ENCODE results near the gene GNA12. TPM values are rescaled to one million over a fixed set of nuclear protein-coding genes. Genes with fewer than 3 reads are reported as not detected.

Gene GNA12
- total and polyA plus RNA-seq, 9 of the 15 experiments (the other 6 are each of a cell fraction or from before 2014, with no cell fraction given), result 0.65 to 32.7 (median 9.6) TPM

- TF ChIP-seq REST (IDR thresholded peaks at IDR 0.05; ENCODE audit: borderline replicate concordance) (peak; percentile 82), REST (CRISPR knock-in tag; IDR thresholded peaks at IDR 0.05; ENCODE audit: low read depth) (no peak), ZNF77 (CRISPR knock-in tag; IDR thresholded peaks at IDR 0.05) (no peak), PCBP2 (IDR thresholded peaks at IDR 0.05; ENCODE audit: low read depth, low read length, poor library complexity, severe bottlenecking) (no peak), DIDO1 (tag; IDR thresholded peaks at IDR 0.05; ENCODE audit: low read depth) (no peak), RBM22 (IDR thresholded peaks at IDR 0.05; ENCODE audit: low read depth, low read length, poor library complexity, severe bottlenecking) (no peak), THRB (CRISPR knock-in tag; conservative IDR thresholded peaks at IDR 0.05) (no peak), NELFE (IDR thresholded peaks at IDR 0.05; ENCODE audit: insufficient read depth, insufficient read length) (no peak), ARID3A (IDR thresholded peaks at IDR 0.05; ENCODE audit: borderline replicate concordance, low read depth, low read length) (no peak), RFX5 (IDR thresholded peaks at IDR 0.05; ENCODE audit: low read depth, low read length) (no peak), MAFG (tag; conservative IDR thresholded peaks at IDR 0.05) (no peak), HNRNPLL (IDR thresholded peaks at IDR 0.05; ENCODE audit: low read depth, low read length, poor library complexity, severe bottlenecking) (no peak), ZNF3 (CRISPR knock-in tag; IDR thresholded peaks at IDR 0.05) (no peak), E4F1 (CRISPR knock-in tag; IDR thresholded peaks at IDR 0.05; ENCODE audit: borderline replicate concordance) (no peak)
These were observed 134.4 kb downstream of the GNA12 start (continued) for GRCh38 chr7:2709553-2710285.

All from K562 (cell line).